ENCODE results near the gene ACP3. TPM values are rescaled to one million over a fixed set of nuclear protein-coding genes. Genes with fewer than 3 reads are reported as not detected.

ACP3 gene
- total and polyA plus RNA-seq, 9 of the 15 experiments (the other 6 are each of a cell fraction or from before 2014, with no cell fraction given) = 0.08 to 1.1 (median 0.21) TPM

DNA sequence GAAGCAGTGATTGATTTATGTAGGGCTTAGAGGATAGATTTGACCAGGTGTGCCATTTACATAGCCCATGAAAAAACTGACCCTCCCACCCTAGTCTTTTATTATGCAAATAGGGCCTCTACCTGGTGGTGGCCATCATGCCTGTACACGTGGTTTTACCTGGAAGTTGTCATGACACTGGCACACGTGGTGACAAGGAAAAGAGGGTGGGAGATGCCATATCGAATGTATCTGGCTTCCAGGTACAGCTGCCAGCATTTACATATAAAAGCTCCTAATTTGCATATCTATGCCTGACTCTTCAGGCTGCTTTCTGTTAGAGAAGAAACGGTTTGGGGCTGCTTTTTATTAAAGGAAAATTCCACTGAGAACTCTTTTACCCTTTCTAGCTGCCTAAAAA lies 65.1 kb downstream of the ACP3 start:
- no peaks in the 10 kb centered on the region for H3K9me3 ChIP-seq (replicated peaks; ENCODE audit: control insufficient read depth, insufficient read depth, low read depth, low read length)
- no peaks in the 10 kb centered on the region for H4K20me1 ChIP-seq (replicated peaks; ENCODE audit: control insufficient read depth, insufficient read depth, low read length)
- no peaks in the 10 kb centered on the region for H3K79me2 ChIP-seq (ENCODE audit: control insufficient read depth, insufficient read depth, low read length)
- no peaks in the 10 kb centered on the region for H3K4me1 ChIP-seq (replicated peaks in 1 of 2; ENCODE audit: control insufficient read depth in 2 of 2, insufficient read depth in 2 of 2, low read length in 2 of 2)
- no TSS peak for BruUV-seq (replicated peaks)
- no peak overlapping the region for H3K4me2 ChIP-seq (ENCODE audit: insufficient read depth, low read length)
- TF ChIP-seq MEIS2 (IDR thresholded peaks at IDR 0.05; ENCODE audit: partially characterized antibody) (no peak), PRMT5 (CRISPR knock-in tag; IDR thresholded peaks at IDR 0.05) (no peak), PTTG1 (tag; IDR thresholded peaks at IDR 0.05; ENCODE audit: low read depth) (no peak), ZNF121 (CRISPR knock-in tag; conservative IDR thresholded peaks at IDR 0.05) (no peak), ESRRA (IDR thresholded peaks at IDR 0.05; ENCODE audit: borderline replicate concordance, low read depth) (no peak), FOSL1 (tag; conservative IDR thresholded peaks at IDR 0.05) (no peak), PURB (CRISPR knock-in tag; IDR thresholded peaks at IDR 0.05; ENCODE audit: low read depth) (no peak), NEUROD1 (IDR thresholded peaks at IDR 0.05; ENCODE audit: borderline replicate concordance, low read depth, low read length, partially characterized antibody) (no peak), ZZZ3 (IDR thresholded peaks at IDR 0.05) (no peak)
- TF ChIP-seq, protein P1, sequence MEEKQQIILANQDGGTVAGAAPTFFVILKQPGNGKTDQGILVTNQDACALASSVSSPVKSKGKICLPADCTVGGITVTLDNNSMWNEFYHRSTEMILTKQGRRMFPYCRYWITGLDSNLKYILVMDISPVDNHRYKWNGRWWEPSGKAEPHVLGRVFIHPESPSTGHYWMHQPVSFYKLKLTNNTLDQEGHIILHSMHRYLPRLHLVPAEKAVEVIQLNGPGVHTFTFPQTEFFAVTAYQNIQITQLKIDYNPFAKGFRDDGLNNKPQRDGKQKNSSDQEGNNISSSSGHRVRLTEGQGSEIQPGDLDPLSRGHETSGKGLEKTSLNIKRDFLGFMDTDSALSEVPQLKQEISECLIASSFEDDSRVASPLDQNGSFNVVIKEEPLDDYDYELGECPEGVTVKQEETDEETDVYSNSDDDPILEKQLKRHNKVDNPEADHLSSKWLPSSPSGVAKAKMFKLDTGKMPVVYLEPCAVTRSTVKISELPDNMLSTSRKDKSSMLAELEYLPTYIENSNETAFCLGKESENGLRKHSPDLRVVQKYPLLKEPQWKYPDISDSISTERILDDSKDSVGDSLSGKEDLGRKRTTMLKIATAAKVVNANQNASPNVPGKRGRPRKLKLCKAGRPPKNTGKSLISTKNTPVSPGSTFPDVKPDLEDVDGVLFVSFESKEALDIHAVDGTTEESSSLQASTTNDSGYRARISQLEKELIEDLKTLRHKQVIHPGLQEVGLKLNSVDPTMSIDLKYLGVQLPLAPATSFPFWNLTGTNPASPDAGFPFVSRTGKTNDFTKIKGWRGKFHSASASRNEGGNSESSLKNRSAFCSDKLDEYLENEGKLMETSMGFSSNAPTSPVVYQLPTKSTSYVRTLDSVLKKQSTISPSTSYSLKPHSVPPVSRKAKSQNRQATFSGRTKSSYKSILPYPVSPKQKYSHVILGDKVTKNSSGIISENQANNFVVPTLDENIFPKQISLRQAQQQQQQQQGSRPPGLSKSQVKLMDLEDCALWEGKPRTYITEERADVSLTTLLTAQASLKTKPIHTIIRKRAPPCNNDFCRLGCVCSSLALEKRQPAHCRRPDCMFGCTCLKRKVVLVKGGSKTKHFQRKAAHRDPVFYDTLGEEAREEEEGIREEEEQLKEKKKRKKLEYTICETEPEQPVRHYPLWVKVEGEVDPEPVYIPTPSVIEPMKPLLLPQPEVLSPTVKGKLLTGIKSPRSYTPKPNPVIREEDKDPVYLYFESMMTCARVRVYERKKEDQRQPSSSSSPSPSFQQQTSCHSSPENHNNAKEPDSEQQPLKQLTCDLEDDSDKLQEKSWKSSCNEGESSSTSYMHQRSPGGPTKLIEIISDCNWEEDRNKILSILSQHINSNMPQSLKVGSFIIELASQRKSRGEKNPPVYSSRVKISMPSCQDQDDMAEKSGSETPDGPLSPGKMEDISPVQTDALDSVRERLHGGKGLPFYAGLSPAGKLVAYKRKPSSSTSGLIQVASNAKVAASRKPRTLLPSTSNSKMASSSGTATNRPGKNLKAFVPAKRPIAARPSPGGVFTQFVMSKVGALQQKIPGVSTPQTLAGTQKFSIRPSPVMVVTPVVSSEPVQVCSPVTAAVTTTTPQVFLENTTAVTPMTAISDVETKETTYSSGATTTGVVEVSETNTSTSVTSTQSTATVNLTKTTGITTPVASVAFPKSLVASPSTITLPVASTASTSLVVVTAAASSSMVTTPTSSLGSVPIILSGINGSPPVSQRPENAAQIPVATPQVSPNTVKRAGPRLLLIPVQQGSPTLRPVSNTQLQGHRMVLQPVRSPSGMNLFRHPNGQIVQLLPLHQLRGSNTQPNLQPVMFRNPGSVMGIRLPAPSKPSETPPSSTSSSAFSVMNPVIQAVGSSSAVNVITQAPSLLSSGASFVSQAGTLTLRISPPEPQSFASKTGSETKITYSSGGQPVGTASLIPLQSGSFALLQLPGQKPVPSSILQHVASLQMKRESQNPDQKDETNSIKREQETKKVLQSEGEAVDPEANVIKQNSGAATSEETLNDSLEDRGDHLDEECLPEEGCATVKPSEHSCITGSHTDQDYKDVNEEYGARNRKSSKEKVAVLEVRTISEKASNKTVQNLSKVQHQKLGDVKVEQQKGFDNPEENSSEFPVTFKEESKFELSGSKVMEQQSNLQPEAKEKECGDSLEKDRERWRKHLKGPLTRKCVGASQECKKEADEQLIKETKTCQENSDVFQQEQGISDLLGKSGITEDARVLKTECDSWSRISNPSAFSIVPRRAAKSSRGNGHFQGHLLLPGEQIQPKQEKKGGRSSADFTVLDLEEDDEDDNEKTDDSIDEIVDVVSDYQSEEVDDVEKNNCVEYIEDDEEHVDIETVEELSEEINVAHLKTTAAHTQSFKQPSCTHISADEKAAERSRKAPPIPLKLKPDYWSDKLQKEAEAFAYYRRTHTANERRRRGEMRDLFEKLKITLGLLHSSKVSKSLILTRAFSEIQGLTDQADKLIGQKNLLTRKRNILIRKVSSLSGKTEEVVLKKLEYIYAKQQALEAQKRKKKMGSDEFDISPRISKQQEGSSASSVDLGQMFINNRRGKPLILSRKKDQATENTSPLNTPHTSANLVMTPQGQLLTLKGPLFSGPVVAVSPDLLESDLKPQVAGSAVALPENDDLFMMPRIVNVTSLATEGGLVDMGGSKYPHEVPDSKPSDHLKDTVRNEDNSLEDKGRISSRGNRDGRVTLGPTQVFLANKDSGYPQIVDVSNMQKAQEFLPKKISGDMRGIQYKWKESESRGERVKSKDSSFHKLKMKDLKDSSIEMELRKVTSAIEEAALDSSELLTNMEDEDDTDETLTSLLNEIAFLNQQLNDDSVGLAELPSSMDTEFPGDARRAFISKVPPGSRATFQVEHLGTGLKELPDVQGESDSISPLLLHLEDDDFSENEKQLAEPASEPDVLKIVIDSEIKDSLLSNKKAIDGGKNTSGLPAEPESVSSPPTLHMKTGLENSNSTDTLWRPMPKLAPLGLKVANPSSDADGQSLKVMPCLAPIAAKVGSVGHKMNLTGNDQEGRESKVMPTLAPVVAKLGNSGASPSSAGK (IDR thresholded peaks at IDR 0.05) = no peak
- TF ChIP-seq, protein P2, sequence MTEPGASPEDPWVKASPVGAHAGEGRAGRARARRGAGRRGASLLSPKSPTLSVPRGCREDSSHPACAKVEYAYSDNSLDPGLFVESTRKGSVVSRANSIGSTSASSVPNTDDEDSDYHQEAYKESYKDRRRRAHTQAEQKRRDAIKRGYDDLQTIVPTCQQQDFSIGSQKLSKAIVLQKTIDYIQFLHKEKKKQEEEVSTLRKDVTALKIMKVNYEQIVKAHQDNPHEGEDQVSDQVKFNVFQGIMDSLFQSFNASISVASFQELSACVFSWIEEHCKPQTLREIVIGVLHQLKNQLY (CRISPR knock-in tag; conservative IDR thresholded peaks at IDR 0.05) = no peak
- intact Hi-C loops (cut with micrococcal nuclease) = no loop called here
- H3K9me1 ChIP-seq (ENCODE audit: control insufficient read depth, insufficient read depth, low read length) = no peaks in the 10 kb centered on the region
- no peak overlapping the region for H3K27ac ChIP-seq (ENCODE audit: extremely low read depth, low read depth, low read length)
- no peak overlapping the region for H3K4me3 ChIP-seq
- POLR2A ChIA-PET = interaction anchor here (0.6 kb wide), 1 partner anchor 22 kb away, joined by 3 read pairs; no protein-coding TSS in a partner anchor
- no peak overlapping the region for H2AFZ ChIP-seq (ENCODE audit: low read depth, low read length)
- no peak for FAIRE-seq
- in situ Hi-C loops (cut with MboI) = loop anchor here (25.0 kb wide), 1 partner anchor 595 kb away; no protein-coding TSS in a partner anchor
- CTCF ChIA-PET (ENCODE audit: low intra/inter-chr PET ratio) = interaction anchor here (0.6 kb wide), 1 partner anchor 18 kb away, joined by 3 read pairs; no protein-coding TSS in a partner anchor
- H3K9ac ChIP-seq (ENCODE audit: insufficient read depth in 1 of 2, low read depth in 2 of 2, low read length in 2 of 2) = no peak overlapping the region
- ATAC-seq = no peak
- H3K27me3 ChIP-seq (ENCODE audit: control insufficient read depth in 2 of 2, insufficient read depth in 2 of 2, low read length in 2 of 2) = peaks cover 0 to 4% of the 10 kb centered on the region in 2 experiments; a peak in 2 of 5 replicates
- WGBS (ENCODE audit: insufficient coverage, low coverage, missing lambda C conversion rate) = 0% methylated on average over 4 of the region's 4 CpGs
- H3K36me3 ChIP-seq (ENCODE audit: control insufficient read depth, insufficient read depth, low read length) = no peaks in the 10 kb centered on the region
- no peak for DNase-seq (ENCODE audit: extremely low read depth in 1 of 4, low spot score in 3 of 4)

All from K562 (cell line).